HUDEP-2 (cell line): Measurements from ENCODE around the gene CREB3L2.
A peak's percentile ranks its signal among the peaks of the same experiment; 100 is the strongest.

Experiments used
- DNase-seq, 76 experiments: peaks; one replicate each; lab custom pipeline; 2025; ENCODE audit not compliant: unreplicated experiment in 76 of 76; lab: John Stamatoyannopoulos, UW

The CREB3L2 gene

DNA sequence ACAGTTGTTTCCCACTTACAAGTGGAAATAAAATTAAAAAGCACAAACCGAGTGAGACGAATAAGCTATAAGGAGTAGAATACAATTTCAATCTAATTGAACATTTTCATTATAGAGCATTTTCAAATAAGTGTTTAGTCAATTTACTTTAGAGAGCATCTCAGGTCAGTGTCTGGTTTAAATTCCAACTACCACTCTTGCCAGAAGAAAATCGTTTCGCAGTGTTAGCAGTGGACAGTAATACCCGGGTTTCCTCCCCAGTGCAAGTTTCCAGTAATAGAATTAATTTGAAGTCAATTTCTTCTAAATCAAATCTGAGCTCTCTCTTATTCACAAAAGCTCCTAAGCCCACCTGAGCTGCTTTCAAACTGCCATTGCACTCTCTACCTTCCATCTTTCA, 45.7 kb downstream of the CREB3L2 start:
- DNase-seq: no peak

DNA sequence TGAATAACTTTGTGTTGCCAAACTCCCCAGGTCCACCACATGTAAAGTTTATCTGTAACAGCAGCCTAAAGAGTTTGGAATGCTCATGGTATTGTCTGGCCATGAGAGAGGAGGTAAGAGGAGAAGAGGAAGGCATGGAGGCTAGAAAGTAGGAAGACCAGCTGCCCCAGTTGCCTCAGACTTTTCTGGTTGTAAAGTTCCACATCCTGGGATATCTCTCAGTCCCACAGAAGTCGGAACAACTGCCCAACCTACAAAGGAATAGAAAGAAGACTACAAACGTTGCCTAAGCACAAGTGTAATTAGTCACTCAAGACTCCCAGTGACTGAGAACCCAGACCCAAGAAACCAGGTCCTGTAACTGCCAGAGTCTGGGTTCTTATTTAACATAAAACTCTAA, 47.3 kb downstream of the CREB3L2 start:
- DNase-seq: no peak

- DNase-seq: no peak
Observed at GRCh38 chr7:137953665-137954470, 48.0 kb downstream of the CREB3L2 start.

DNA sequence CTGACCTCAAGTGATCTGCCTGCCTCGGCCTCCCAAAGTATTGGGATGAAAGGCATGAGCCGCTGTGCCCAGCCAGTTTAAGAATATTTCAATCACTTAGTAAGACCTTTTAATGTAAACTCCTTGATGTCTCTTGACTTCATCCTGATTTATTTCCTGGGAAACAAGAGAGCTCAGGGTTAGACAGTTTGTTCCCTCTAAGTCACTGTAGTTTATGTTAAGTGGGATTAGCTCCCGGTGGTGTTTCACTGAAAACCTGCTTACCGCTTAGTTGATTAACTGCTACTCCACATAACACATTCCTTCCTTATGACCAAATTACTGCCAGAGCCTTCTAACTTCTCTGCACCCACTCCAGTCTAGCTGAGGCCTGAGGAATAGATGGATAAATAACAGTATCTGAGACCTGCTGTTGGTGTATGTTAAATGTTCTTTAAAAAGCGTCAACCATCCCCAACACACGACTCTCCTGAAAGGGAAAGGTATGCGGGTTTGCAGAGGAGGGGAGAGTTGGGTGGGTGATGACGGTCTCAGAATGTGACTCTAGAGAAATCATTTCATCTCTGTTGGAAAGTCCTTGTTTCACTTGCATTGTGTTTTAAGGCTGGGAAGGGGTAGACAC, 48.7 kb downstream of the CREB3L2 start:
- no peak for DNase-seq

GRCh38 chr7:137952426-137952805, 49.5 kb downstream of the CREB3L2 start:
- DNase-seq: no peak

GRCh38 chr7:137951700-137952425, 50.0 kb downstream of the CREB3L2 start:
- DNase-seq: no peak

DNA sequence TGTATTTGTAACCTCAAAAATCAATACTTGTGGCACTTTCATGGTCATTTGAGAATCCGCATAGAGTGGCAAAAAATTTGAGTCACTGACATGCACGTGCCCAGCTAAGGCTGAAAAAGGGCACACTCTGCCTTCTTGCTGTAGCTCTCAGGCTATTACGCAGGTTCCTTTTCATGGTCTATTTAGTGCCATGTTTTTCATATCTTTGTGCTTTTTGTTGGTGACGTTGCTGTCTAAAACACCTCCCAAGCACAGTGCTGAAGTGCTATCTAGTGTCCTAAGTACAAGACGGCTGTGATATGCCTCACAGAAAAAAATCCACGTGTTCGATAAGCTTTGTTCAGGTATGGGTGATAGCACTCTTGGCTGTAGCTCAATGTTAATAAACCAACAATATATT, 50.9 kb downstream of the CREB3L2 start:
- DNase-seq: no peak

- no peak for DNase-seq
Observed at GRCh38 chr7:137950263-137950621, 51.6 kb downstream of the CREB3L2 start.

- DNase-seq: no peak
Observed at GRCh38 chr7:137949416-137950262, 52.2 kb downstream of the CREB3L2 start.

DNA sequence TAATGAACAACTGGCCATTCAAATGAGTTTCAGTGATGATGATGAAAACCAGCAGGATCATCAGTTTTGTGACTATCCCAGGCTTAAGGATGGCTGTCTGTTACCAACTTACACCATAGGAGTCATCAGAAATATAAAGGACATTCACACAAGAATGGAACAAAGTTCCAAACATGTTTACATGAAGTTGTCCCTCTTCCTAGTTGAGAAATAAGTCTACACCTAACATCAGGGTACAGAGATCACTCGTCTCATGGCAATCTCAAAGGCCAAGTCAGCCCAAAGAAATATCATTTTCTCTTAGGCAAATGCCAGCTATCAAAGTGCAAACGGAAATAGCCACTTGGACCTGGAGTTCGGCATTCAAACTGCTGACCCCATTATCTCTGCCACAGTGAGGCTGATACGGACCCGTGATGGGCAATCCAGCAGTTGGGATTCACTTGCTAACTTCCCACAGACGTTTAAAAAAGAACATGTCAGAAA, 53.0 kb downstream of the CREB3L2 start:
- DNase-seq: no peak

GRCh38 chr7:137948083-137948844, 53.6 kb downstream of the CREB3L2 start:
- DNase-seq: no peak

DNA sequence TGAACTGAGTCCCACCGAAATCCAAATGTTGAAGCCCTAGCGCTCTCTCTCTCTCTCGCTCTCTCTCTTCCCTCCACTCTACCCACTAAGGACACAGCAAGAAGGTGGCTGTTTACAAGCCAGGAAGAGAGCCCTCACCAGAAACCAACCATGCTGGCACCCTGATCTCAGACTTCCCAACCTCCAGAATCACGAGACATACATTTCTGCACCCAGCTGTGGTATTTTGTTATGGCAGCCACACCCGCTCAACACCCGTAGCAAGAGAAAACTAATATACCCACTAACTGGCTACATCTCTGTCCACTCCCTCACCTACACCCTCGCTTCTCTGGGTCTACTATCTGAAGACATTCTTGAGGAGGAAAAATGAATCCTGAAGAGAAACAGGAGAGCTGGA, 54.8 kb downstream of the CREB3L2 start:
- DNase-seq: no peak

- no peak for DNase-seq
Observed at GRCh38 chr7:137946011-137946410, 55.9 kb downstream of the CREB3L2 start.

DNA sequence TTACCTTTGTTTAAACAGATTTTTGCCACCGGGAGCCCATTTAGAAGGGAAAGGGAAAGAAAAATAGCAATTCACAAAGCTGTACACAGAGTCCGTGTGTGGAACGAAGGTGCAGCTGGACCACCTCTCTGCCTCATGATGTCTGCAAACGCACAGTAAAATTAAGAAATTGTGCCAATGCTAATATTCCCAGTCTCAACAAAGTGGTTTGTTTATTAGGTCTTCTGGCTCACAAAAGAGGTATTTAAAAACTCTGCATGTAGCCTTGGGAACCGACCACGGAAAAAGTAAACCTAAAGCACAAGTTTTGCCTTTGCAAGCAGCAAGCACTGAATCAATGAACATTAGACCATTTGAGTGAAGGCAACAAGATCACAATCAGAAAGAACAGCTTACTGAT, 57.7 kb downstream of the CREB3L2 start:
- DNase-seq: no peak

DNA sequence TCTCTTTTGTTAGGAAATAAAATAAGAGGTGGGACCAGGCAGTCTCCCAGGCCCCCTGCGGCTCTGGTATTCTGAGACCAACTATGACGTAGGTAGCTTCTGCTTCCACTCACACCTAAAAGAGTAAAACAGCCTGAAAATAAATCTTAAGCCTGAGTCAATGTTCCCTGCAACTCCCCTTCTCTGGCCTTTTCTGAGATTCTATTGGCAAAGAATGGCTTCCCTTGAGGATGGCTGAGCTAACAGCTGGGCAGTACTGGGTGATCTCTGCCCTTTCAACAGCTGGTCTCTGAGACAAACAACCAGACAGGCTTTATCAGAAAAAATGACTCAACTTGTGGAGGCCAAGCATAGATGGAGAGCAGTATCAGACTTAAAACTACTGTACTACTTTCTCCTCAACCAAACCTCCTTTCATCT, 58.7 kb downstream of the CREB3L2 start:
- peak in 6 of 76 experiments; percentile 5 to 33 (median 25) for DNase-seq

DNA sequence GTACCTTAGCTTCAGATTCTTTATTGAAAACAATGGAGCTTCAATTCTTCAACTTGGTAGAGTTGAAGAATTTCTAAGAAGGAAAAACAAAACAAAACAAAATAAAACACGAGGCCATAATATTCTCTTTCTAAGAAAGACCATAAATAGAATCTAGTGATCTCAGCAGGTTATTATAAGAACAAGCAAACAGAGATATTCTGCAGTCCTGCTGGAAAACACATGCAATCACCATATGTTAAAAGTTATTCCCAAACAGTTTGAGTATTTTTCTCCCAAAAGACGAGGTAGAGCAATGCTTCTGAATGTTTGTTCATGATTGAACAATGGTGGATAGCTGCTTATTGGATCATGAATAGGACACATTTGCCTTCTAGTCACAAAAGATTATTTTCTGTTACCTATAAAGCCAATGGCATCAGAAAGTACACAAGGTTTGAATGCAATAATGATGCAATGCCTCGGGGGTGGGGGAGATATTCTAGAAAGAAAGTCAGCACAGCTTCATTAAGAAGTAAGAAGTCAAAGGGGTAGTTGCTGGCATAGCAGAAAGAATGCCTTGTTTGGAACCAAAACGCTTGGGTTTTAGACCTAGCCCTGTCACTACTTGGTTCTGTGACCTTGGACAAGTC, 59.3 kb downstream of the CREB3L2 start:
- no peak for DNase-seq

GRCh38 chr7:137940656-137941518, 61.0 kb downstream of the CREB3L2 start:
- DNase-seq: no peak

- DNase-seq: no peak
Observed at GRCh38 chr7:137940218-137940617, 61.7 kb downstream of the CREB3L2 start.

- DNase-seq: no peak
Observed at GRCh38 chr7:137937202-137937560, 64.7 kb downstream of the CREB3L2 start.
